GM13976 (cell line): Measurements from ENCODE around the gene BRICD5.

Experiments used
- DNase-seq: peaks from one replicate; pipeline ENCODE4 v3.0.0; 2012; ENCODE audit warnings: low spot score
- in situ Hi-C: fragments of 300-500 bp; cut with MboI; formaldehyde crosslinking; loops from one replicate; pipeline ENCODE4 v1.12.0; 2022; ENCODE audit warnings: low sequenced_read_pairs, mixed read lengths, inconsistent platforms; ENCODE audit not compliant: unreplicated experiment
- TF ChIP-seq, protein P1 (sequence below): IDR thresholded peaks from 2 replicates; pipeline ENCODE4 v1.5.1; 2012; ENCODE audit warnings: borderline replicate concordance, mild to moderate bottlenecking; ENCODE audit not compliant: insufficient read depth; ENCODE audit errors: extremely low read depth, missing control alignments, control extremely low read depth

The BRICD5 gene

DNA sequence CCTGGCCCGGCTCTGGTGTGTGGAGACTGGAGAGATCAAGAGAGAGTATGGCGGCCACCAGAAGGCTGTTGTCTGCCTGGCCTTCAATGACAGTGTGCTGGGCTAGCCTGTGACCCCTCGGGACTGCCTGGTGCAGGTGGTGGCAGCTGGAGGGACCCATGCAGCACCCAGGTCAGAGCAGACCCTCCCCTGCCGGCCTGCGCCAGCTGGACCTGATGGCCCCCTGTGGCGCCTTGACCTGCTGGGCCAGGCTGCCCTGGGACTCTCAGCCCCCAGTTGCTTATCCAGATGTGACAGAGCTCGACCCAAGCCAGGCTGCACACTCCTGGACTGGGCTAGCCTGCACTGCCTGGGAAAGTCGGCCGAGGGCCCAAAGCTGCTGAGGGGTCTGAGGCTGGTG lies 1.9 kb downstream of the BRICD5 start:
- no peak for DNase-seq
- in situ Hi-C loops, result no loop called here
- TF ChIP-seq, protein P1, sequence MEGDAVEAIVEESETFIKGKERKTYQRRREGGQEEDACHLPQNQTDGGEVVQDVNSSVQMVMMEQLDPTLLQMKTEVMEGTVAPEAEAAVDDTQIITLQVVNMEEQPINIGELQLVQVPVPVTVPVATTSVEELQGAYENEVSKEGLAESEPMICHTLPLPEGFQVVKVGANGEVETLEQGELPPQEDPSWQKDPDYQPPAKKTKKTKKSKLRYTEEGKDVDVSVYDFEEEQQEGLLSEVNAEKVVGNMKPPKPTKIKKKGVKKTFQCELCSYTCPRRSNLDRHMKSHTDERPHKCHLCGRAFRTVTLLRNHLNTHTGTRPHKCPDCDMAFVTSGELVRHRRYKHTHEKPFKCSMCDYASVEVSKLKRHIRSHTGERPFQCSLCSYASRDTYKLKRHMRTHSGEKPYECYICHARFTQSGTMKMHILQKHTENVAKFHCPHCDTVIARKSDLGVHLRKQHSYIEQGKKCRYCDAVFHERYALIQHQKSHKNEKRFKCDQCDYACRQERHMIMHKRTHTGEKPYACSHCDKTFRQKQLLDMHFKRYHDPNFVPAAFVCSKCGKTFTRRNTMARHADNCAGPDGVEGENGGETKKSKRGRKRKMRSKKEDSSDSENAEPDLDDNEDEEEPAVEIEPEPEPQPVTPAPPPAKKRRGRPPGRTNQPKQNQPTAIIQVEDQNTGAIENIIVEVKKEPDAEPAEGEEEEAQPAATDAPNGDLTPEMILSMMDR, result no peak

- in situ Hi-C loops, result no loop called here
- TF ChIP-seq, protein P1, result no peak
- DNase-seq, result no peak
Observed at GRCh38 chr16:2208308-2208707, 2.4 kb downstream of the BRICD5 start.

- DNase-seq, result no peak
- TF ChIP-seq, protein P1, result no peak
- in situ Hi-C loops, result no loop called here
Observed at GRCh38 chr16:2207872-2208271, 2.8 kb downstream of the BRICD5 start.

DNA sequence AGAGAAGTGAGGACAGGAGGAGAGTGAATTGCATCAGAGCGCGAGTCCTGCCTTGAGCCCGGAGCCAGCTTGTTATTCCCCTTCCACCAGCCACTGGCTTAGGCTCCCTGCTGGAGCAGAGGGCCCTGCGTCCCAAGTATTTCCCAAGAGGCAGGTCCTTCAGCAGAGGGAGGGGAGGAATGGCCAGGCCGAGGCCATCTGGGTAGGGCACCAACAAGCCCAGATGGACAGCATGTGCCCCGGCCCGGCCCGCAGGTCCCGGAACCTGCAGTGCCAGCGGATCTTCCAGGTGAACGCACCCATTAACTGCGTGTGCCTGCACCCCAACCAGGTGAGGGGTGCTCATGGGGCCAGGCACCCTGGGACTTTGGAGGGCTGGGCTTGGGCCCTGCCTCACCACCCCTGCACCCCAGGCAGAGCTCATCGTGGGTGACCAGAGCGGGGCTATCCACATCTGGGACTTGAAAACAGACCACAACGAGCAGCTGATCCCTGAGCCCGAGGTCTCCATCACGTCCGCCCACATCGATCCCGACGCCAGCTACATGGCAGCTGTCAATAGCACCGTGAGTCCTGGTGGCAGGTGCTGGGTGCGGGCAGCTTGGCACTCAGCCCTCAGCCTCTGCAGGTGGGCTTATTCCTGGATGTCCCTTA lies 3.8 kb downstream of the BRICD5 start:
- in situ Hi-C loops, result no loop called here
- no peak for DNase-seq
- TF ChIP-seq, protein P1, result no peak

DNA sequence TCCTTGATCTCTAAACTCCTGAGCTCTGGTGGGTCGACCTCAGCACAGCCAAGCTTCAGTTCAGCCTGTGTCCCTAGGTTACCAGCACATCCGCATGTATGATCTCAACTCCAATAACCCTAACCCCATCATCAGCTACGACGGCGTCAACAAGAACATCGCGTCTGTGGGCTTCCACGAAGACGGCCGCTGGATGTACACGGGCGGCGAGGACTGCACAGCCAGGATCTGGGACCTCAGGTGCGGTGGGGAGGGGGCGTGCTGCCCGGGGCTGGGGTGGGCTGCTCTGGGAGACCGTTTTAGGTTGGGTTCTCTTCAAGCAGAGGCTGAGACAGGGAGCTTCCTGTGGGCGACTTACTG lies 4.3 kb downstream of the BRICD5 start:
- TF ChIP-seq, protein P1, result no peak

DNA sequence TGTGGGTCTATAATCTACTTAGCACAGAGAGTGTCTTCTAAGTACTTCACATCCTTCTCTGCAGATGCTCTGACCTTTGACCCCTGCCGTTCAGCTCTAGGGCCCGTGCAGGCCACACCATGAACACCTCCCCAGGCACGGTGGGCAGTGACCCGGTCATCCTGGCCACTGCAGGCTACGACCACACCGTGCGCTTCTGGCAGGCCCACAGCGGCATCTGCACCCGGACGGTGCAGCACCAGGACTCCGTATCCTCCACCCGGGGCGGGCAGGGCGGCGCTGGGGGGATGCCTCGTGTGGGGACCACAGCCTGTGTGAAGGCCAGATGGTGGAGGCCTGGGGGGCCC lies 4.7 kb downstream of the BRICD5 start:
- TF ChIP-seq, protein P1, result no peak
- in situ Hi-C loops, result no loop called here
- no peak for DNase-seq

More for the DNA sequence above, 4.3 kb downstream of the BRICD5 start:
- in situ Hi-C loops, result no loop called here
- DNase-seq, result no peak
